H1 (cell line): Measurements from ENCODE around the gene PRKAR2B. TPM values are rescaled to one million over a fixed set of nuclear protein-coding genes. Genes with fewer than 3 reads are reported as not detected.

Source experiments
- CTCF ChIA-PET: fragments of 300-600 bp; sonication (Branson Sonifier 250); formaldehyde crosslinking; loops from one replicate; lab custom pipeline; 2021; ENCODE audit not compliant: partially characterized antibody; lab: Charles Lee
- POLR2A ChIA-PET: fragments of 300-600 bp; sonication (Branson Sonifier 250); formaldehyde crosslinking; loops from one replicate; lab custom pipeline; 2021; ENCODE audit warnings: inconsistent platforms; ENCODE audit not compliant: partially characterized antibody; lab: Charles Lee
- DNase-seq, 2 experiments: peaks; one replicate each; pipeline versions ENCODE4 v3.0.0 to v3.0.0-alpha.2; 2010 to 2022; ENCODE audit warnings: low spot score in 2 of 2, low read depth in 1 of 2, mixed read lengths in 1 of 2
- FAIRE-seq: peaks from 2 replicates; lab custom pipeline; 2011; peaks lifted over from hg19 to GRCh38; lab: Jason Lieb, UNC
- H2AFZ ChIP-seq: 2 replicates; pipeline ENCODE4 v1.8.1; 2012; ENCODE audit warnings: low read length, inconsistent platforms
- H2AK5ac ChIP-seq: 2 replicates; pipeline ENCODE4 v1.6.1; 2013; ENCODE audit warnings: low read depth, low read length
- H2BK120ac ChIP-seq: replicated peaks from 2 replicates; pipeline ENCODE3; 2013; ENCODE audit warnings: low read depth, low read length, inconsistent platforms
- H2BK12ac ChIP-seq: 2 replicates; pipeline ENCODE4 v1.6.1; 2013; ENCODE audit warnings: low read depth, low read length
- H2BK15ac ChIP-seq: 2 replicates; pipeline ENCODE4 v1.6.1; 2013; ENCODE audit warnings: low read length
- H2BK20ac ChIP-seq: 2 replicates; pipeline ENCODE4 v1.6.1; 2013; ENCODE audit warnings: low read length
- H2BK5ac ChIP-seq: 2 replicates; pipeline ENCODE4 v1.6.1; 2013; ENCODE audit warnings: low read depth, low read length
- H3K14ac ChIP-seq: 2 replicates; pipeline ENCODE4 v1.6.1; 2013; ENCODE audit warnings: inconsistent platforms; ENCODE audit not compliant: insufficient read length
- H3K18ac ChIP-seq: 2 replicates; pipeline ENCODE4 v1.6.1; 2013; ENCODE audit warnings: low read length; ENCODE audit errors: extremely low read depth
- H3K23ac ChIP-seq: 2 replicates; pipeline ENCODE4 v1.6.1; 2013; ENCODE audit warnings: inconsistent platforms; ENCODE audit not compliant: insufficient read length
- H3K23me2 ChIP-seq: 2 replicates; pipeline ENCODE4 v1.6.1; 2013; ENCODE audit warnings: low read depth, low read length
- H3K27ac ChIP-seq: 2 replicates; pipeline ENCODE4 v1.6.1; 2011; ENCODE audit warnings: low read depth, low read length, inconsistent platforms
- H3K27me3 ChIP-seq, 4 experiments: replicated peaks in 1 of 4; 1 replicate in 1 of 4; 2 replicates in 3 of 4; pipeline versions ENCODE4 v1.6.1 to v1.8.1; 2011 to 2013; ENCODE audit warnings: low read length in 3 of 4, mild to moderate bottlenecking in 3 of 4, inconsistent platforms in 2 of 4, mixed read lengths in 2 of 4, moderate library complexity in 1 of 4; ENCODE audit not compliant: control insufficient read depth in 3 of 4, insufficient read depth in 3 of 4; ENCODE audit errors: extremely low read depth in 1 of 4
- H3K36me3 ChIP-seq, 4 experiments: 2 replicates each; pipeline versions ENCODE4 v1.6.1 to v1.8.1; 2011 to 2013; ENCODE audit warnings: mild to moderate bottlenecking in 4 of 4, low read length in 3 of 4, moderate library complexity in 2 of 4, control low read depth in 1 of 4, inconsistent platforms in 1 of 4; ENCODE audit not compliant: insufficient read depth in 4 of 4, control insufficient read depth in 2 of 4
- H3K4ac ChIP-seq: replicated peaks from 2 replicates; pipeline ENCODE3; 2013; ENCODE audit warnings: low read length, low read depth, mixed read lengths, inconsistent platforms; ENCODE audit not compliant: insufficient read length
- H3K4me1 ChIP-seq, 4 experiments: replicated peaks in 1 of 4; 1 replicate in 1 of 4; 2 replicates in 3 of 4; pipeline versions ENCODE4 v1.6.1 to v1.8.1; 2011 to 2013; ENCODE audit warnings: low read length in 3 of 4, inconsistent platforms in 2 of 4, mixed read lengths in 1 of 4; ENCODE audit not compliant: insufficient read depth in 4 of 4, control insufficient read depth in 3 of 4
- H3K4me2 ChIP-seq, 2 experiments: 2 replicates each; pipeline versions ENCODE4 v1.6.1 to v1.8.1; 2011 to 2013; ENCODE audit warnings: low read depth in 2 of 2, low read length in 2 of 2, control low read depth in 1 of 2, inconsistent platforms in 1 of 2, mild to moderate bottlenecking in 1 of 2; ENCODE audit not compliant: insufficient read depth in 1 of 2
- H3K4me3 ChIP-seq, 4 experiments: fragments of 200-600, 300-600 bp in 1 of 4; sonication (generic), shearing (Covaris generic), sonication (Bioruptor Twin) in 1 of 4; 2 replicates each; pipeline versions ENCODE4 v1.5.1 to v1.8.1; 2011 to 2016; ENCODE audit warnings: low read length in 4 of 4, low read depth in 3 of 4, control low read depth in 2 of 4, inconsistent platforms in 2 of 4, mild to moderate bottlenecking in 2 of 4, mixed read lengths in 1 of 4, moderate library complexity in 1 of 4; ENCODE audit not compliant: insufficient read depth in 2 of 4; ENCODE audit errors: extremely low read depth in 1 of 4
- H3K56ac ChIP-seq: replicated peaks from 2 replicates; pipeline ENCODE3; 2013; ENCODE audit warnings: low read depth, mild to moderate bottlenecking, mixed read lengths, low read length, inconsistent platforms; ENCODE audit not compliant: insufficient read length
- H3K79me1 ChIP-seq: 2 replicates; pipeline ENCODE4 v1.6.1; 2013; ENCODE audit warnings: low read depth, low read length, control low read depth
- H3K79me2 ChIP-seq, 2 experiments: 2 replicates each; pipeline versions ENCODE4 v1.6.1 to v1.8.1; 2012 to 2013; ENCODE audit warnings: low read length in 2 of 2, mild to moderate bottlenecking in 2 of 2, inconsistent platforms in 1 of 2; ENCODE audit not compliant: insufficient read depth in 2 of 2, control insufficient read depth in 1 of 2
- H3K9ac ChIP-seq, 4 experiments: replicated peaks in 1 of 4; 1 replicate in 1 of 4; 2 replicates in 3 of 4; pipeline versions ENCODE4 v1.6.1 to v1.8.1; 2011 to 2013; ENCODE audit warnings: low read depth in 3 of 4, low read length in 3 of 4, control low read depth in 2 of 4, mild to moderate bottlenecking in 2 of 4, moderate library complexity in 2 of 4, inconsistent platforms in 1 of 4; ENCODE audit errors: extremely low read depth in 1 of 4
- H3K9me3 ChIP-seq, 2 experiments: 2 replicates each; pipeline versions ENCODE4 v1.6.1 to v1.8.1; 2012 to 2013; ENCODE audit warnings: mild to moderate bottlenecking in 2 of 2, moderate library complexity in 2 of 2, control low read depth in 1 of 2, inconsistent platforms in 1 of 2, low read depth in 1 of 2, low read length in 1 of 2, mixed read lengths in 1 of 2; ENCODE audit not compliant: insufficient read depth in 2 of 2
- H4K20me1 ChIP-seq, 2 experiments: replicated peaks in 1 of 2; 2 replicates each; pipeline versions ENCODE3 to v1.8.1; 2011 to 2013; ENCODE audit warnings: inconsistent platforms in 2 of 2, low read length in 2 of 2, mild to moderate bottlenecking in 1 of 2; ENCODE audit not compliant: insufficient read depth in 2 of 2, control insufficient read depth in 1 of 2
- H4K5ac ChIP-seq: 2 replicates; pipeline ENCODE4 v1.6.1; 2013; ENCODE audit warnings: low read length, low read depth, mixed read lengths, inconsistent platforms; ENCODE audit not compliant: insufficient read length
- H4K8ac ChIP-seq: 2 replicates; pipeline ENCODE4 v1.8.0; 2013; ENCODE audit warnings: mild to moderate bottlenecking, moderate library complexity, low read length, inconsistent platforms; ENCODE audit not compliant: insufficient read depth; ENCODE audit errors: extremely low read depth
- H4K91ac ChIP-seq: replicated peaks from 2 replicates; pipeline ENCODE3; 2013; ENCODE audit warnings: low read length, mixed read lengths, inconsistent platforms; ENCODE audit not compliant: insufficient read length
- ASH2L ChIP-seq: fragments of 200-600, 300-600 bp; sonication (generic); IDR thresholded peaks from one replicate; pipeline ENCODE4 v1.7.1; 2017; ENCODE audit warnings: low read length
- BRCA1 ChIP-seq: IDR thresholded peaks from 2 replicates; pipeline ENCODE4 v1.6.1; 2012; ENCODE audit warnings: low read depth, low read length, improper control_type of control experiment
- CBX8 ChIP-seq: fragments of 300-800, 300-1000 bp; sonication (generic); IDR thresholded peaks from 2 replicates; pipeline ENCODE4 v1.7.1; 2016; ENCODE audit warnings: low read depth, low read length, borderline replicate concordance
- CHD1 ChIP-seq: IDR thresholded peaks from 2 replicates; pipeline ENCODE4 v1.6.1; 2012; ENCODE audit warnings: low read depth, low read length, improper control_type of control experiment
- CHD2 ChIP-seq: IDR thresholded peaks from 2 replicates; pipeline ENCODE4 v1.6.1; 2012; ENCODE audit warnings: low read length, improper control_type of control experiment
- EZH2 ChIP-seq: fragments of 200-600 bp; sonication (generic); IDR thresholded peaks from 2 replicates; pipeline ENCODE4 v1.7.1; 2012; ENCODE audit warnings: low read depth, mild to moderate bottlenecking, moderate library complexity, low read length, inconsistent platforms; ENCODE audit not compliant: severe bottlenecking
- HDAC2 ChIP-seq, 2 experiments: fragments of 300-600 bp in 1 of 2; sonication (generic) in 1 of 2; IDR thresholded peaks; 2 replicates each; pipeline ENCODE4 v1.6.1; 2011 to 2012; ENCODE audit warnings: low read depth in 2 of 2, low read length in 2 of 2, mild to moderate bottlenecking in 2 of 2, moderate library complexity in 2 of 2, borderline replicate concordance in 1 of 2, inconsistent platforms in 1 of 2
- HDAC6 ChIP-seq: IDR thresholded peaks from one replicate; pipeline ENCODE4 v1.7.1; 2012; ENCODE audit warnings: low read depth, mild to moderate bottlenecking, inconsistent platforms, low read length, moderate library complexity
- MAFK ChIP-seq: IDR thresholded peaks from 2 replicates; pipeline ENCODE4 v1.6.1; 2012; ENCODE audit warnings: low read depth, mild to moderate bottlenecking, improper control_type of control experiment, low read length
- PHF8 ChIP-seq: fragments of 200-600 bp; sonication (generic); conservative IDR thresholded peaks from 2 replicates; pipeline ENCODE4 v1.7.1; 2012; ENCODE audit warnings: low read depth, mild to moderate bottlenecking, inconsistent platforms, low read length, moderate library complexity
- RXRA ChIP-seq: IDR thresholded peaks from 2 replicates; pipeline ENCODE4 v1.6.1; 2011; ENCODE audit warnings: low read depth, mild to moderate bottlenecking, low read length, moderate library complexity; ENCODE audit not compliant: insufficient read depth
- SIRT6 ChIP-seq: IDR thresholded peaks from one replicate; pipeline ENCODE4 v1.7.1; 2012; ENCODE audit warnings: low read length, inconsistent platforms
- WGBS, 2 experiments: shearing (Covaris generic) in 1 of 2; methylation state at CpG; one replicate each; pipeline versions ENCODE4 v1.1.6 to v1.1.7; 2013 to 2015; ENCODE audit warnings: low lambda C conversion rate in 2 of 2, mixed read lengths in 2 of 2, inconsistent platforms in 1 of 2, low coverage in 1 of 2, missing lambda C conversion rate in 1 of 2; ENCODE audit not compliant: insufficient replicate concordance in 2 of 2, insufficient coverage in 1 of 2, insufficient read length in 1 of 2; ENCODE audit errors: extremely low coverage in 1 of 2, missing lambda C conversion rate in 1 of 2; 5-methylcytosine and 5-hydroxymethylcytosine counted together
- polyA plus RNA-seq, 7 experiments: library from polyadenylated mRNA; depleted of rRNA in 3 of 7; stranded (reverse) in 5 of 7; unstranded in 2 of 7; fragments of >200 nt in 5 of 7; fragments of 200-250 nt in 2 of 7; gene quantifications; 1 replicate in 5 of 7; 2 replicates in 1 of 7; 4 replicates in 1 of 7; pipeline versions ENCODE4 v1.2.1 to v1.2.3, GENCODE V29; 2011 to 2013; ENCODE audit warnings: missing spikeins in 2 of 7, mixed read lengths in 2 of 7
- total RNA-seq: library from RNA; stranded (reverse); fragmentation: NEBNext Ultra II Directional; extraction: Animal tissue kit (Norgen Biotek cat#: 25700); gene quantifications from 2 replicates; pipeline ENCODE4 v1.2.1, GENCODE V29; 2021

Gene PRKAR2B
- total and polyA plus RNA-seq, 2 of the 8 experiments (the other 6 are each of a cell fraction or from before 2014, with no cell fraction given), result 10.4 to 37.0 TPM

- Histone ChIP-seq H2AK5ac (no peak overlapping the region), H3K4me1 (peaks cover 0 to 5% (median 1%) of the 10 kb centered on the region in 4 experiments; a peak in 4 of 7 replicates), H3K9me3 (no peaks in the 10 kb centered on the region), H2BK20ac (no peak overlapping the region), H3K4me2 (no peak overlapping the region), H3K56ac (no peak overlapping the region), H3K27me3 (no peaks in the 10 kb centered on the region), H3K36me3 (no peaks in the 10 kb centered on the region), H4K91ac (no peak overlapping the region), H4K8ac (no peak overlapping the region), H4K20me1 (no peaks in the 10 kb centered on the region), H3K27ac (no peak overlapping the region), H3K79me2 (no peaks in the 10 kb centered on the region), H2BK120ac (no peak overlapping the region), H3K23me2 (no peaks in the 10 kb centered on the region), H2AFZ (peak overlapping the region; percentile 51; the same call in 1 of the 2 replicates), H4K5ac (no peak overlapping the region), H3K79me1 (no peaks in the 10 kb centered on the region), H3K4ac (no peak overlapping the region), H3K4me3 (no peak overlapping the region), H2BK15ac (no peak overlapping the region), H3K9ac (no peak overlapping the region), H3K14ac (no peak overlapping the region), H2BK5ac (no peak overlapping the region), H2BK12ac (no peak overlapping the region), H3K23ac (no peak overlapping the region), H3K18ac (no peak overlapping the region)
- FAIRE-seq (no peak), DNase-seq (no peak)
- CTCF ChIA-PET, result interaction anchor here (1.2 kb wide), 1 partner anchor 38 kb away, joined by 4 read pairs; no protein-coding TSS in a partner anchor
- 82% methylated on average over 4 of the region's 4 CpGs; no CpG with 5 or more reads in 1 of the 2 experiments for WGBS, 2 experiments
- TF ChIP-seq HDAC6, result no peak
- TF ChIP-seq EZH2, result no peak
- TF ChIP-seq MAFK, result no peak
- TF ChIP-seq RXRA, result no peak
- TF ChIP-seq ASH2L, result no peak
- no peak for TF ChIP-seq CHD1
- no peak for TF ChIP-seq CBX8
- TF ChIP-seq HDAC2 (IDR thresholded peaks at IDR 0.05; ENCODE audit: borderline replicate concordance in 1 of 2, low read depth in 2 of 2, low read length in 2 of 2), result no peak
- TF ChIP-seq PHF8, result no peak
- TF ChIP-seq BRCA1, result no peak
- TF ChIP-seq CHD2, result no peak
- no peak for TF ChIP-seq SIRT6
- POLR2A ChIA-PET, result interaction anchor here (1.0 kb wide), 1 partner anchor 9 kb away, joined by 6 read pairs; no protein-coding TSS in a partner anchor
Observed at GRCh38 chr7:107016312-107016711, 28.2 kb upstream of the PRKAR2B start.
